OCI-LY1 (cell line): Measurements from ENCODE around the gene TTC36.

Source experiments
- H2AFZ ChIP-seq: fragments of 200-600 bp; sonication (generic), shearing (Covaris generic); 2 replicates; pipeline ENCODE4 v1.6.0; 2014; ENCODE audit warnings: antibody characterized with exemption, mild to moderate bottlenecking, low read length
- H3F3A ChIP-seq: fragments of 200-600 bp; sonication (generic), shearing (Covaris generic); 2 replicates; pipeline ENCODE4 v1.6.0; 2014; ENCODE audit warnings: mild to moderate bottlenecking, antibody characterized with exemption, low read length, moderate library complexity; ENCODE audit not compliant: insufficient read depth
- H3K27ac ChIP-seq: fragments of 200-600 bp; sonication (generic); 2 replicates; pipeline ENCODE4 v1.5.1; 2014; ENCODE audit warnings: low read length, mixed run types, mild to moderate bottlenecking, low read depth; ENCODE audit not compliant: poor library complexity, severe bottlenecking
- H3K27me3 ChIP-seq: fragments of 200-600 bp; sonication (generic); 2 replicates; pipeline ENCODE4 v1.6.0; 2014; ENCODE audit warnings: antibody characterized with exemption, mild to moderate bottlenecking, low read length, moderate library complexity; ENCODE audit not compliant: insufficient read depth
- H3K36me3 ChIP-seq: fragments of 200-600 bp; sonication (generic); 2 replicates; pipeline ENCODE4 v1.6.1; 2014; ENCODE audit warnings: mild to moderate bottlenecking, antibody characterized with exemption, low read length, moderate library complexity, mixed read lengths; ENCODE audit not compliant: insufficient read depth
- H3K4me1 ChIP-seq: fragments of 200-600 bp; sonication (generic); 2 replicates; pipeline ENCODE4 v1.5.1; 2014; ENCODE audit warnings: mild to moderate bottlenecking, low read length, moderate library complexity; ENCODE audit not compliant: insufficient read depth, severe bottlenecking
- H3K4me2 ChIP-seq: fragments of 200-600 bp; sonication (generic), shearing (Covaris generic); 2 replicates; pipeline ENCODE4 v1.6.1; 2014; ENCODE audit warnings: low read length
- H3K4me3 ChIP-seq: fragments of 200-600 bp; sonication (generic); 2 replicates; pipeline ENCODE4 v1.5.1; 2014; ENCODE audit warnings: low read length, low read depth, mild to moderate bottlenecking, mixed read lengths; ENCODE audit not compliant: poor library complexity, severe bottlenecking
- H3K79me2 ChIP-seq: fragments of 200-600 bp; shearing (Covaris generic); 2 replicates; pipeline ENCODE4 v1.6.1; 2016; ENCODE audit warnings: mixed run types, low read length, mixed read lengths; ENCODE audit not compliant: insufficient read depth
- H3K9ac ChIP-seq: fragments of 200-600 bp; sonication (generic), shearing (Covaris generic); 2 replicates; pipeline ENCODE4 v1.6.1; 2014; ENCODE audit warnings: mild to moderate bottlenecking, low read length, mixed read lengths
- H3K9me2 ChIP-seq: fragments of 200-600 bp; sonication (generic), shearing (Covaris generic); 2 replicates; pipeline ENCODE4 v1.6.1; 2014; ENCODE audit warnings: low read depth, mild to moderate bottlenecking, low read length, mixed read lengths
- H3K9me3 ChIP-seq: fragments of 200-600 bp; shearing (Covaris generic); 2 replicates; pipeline ENCODE4 v1.6.1; 2014; ENCODE audit warnings: low read length, mixed read lengths
- H4K20me1 ChIP-seq: fragments of 200-600 bp; sonication (generic), shearing (Covaris generic); 2 replicates; pipeline ENCODE4 v1.6.0; 2016; ENCODE audit warnings: mild to moderate bottlenecking, low read length; ENCODE audit not compliant: insufficient read depth
- CTCF ChIP-seq: fragments of 200-600 bp; sonication (generic), shearing (Covaris generic); IDR thresholded peaks from 2 replicates; pipeline ENCODE4 v1.5.1; 2017; ENCODE audit warnings: mild to moderate bottlenecking, antibody characterized with exemption, low read length, moderate library complexity, mixed read lengths
- EZH2 ChIP-seq: fragments of 200-600 bp; sonication (generic), shearing (Covaris generic); IDR thresholded peaks from 2 replicates; pipeline ENCODE4 v1.8.0; 2017; ENCODE audit warnings: borderline replicate concordance, mixed run types, mild to moderate bottlenecking, antibody characterized with exemption, low read length, moderate library complexity, mixed read lengths

TTC36 gene

GRCh38 chr11:118529584-118530175 is 2.4 kb downstream of the TTC36 start:
- no peaks in the 10 kb centered on the region for H3K9me2 ChIP-seq
- H3K9me3 ChIP-seq = no peaks in the 10 kb centered on the region
- peaks cover 6% of the 10 kb centered on the region for H3K4me1 ChIP-seq
- H3K36me3 ChIP-seq = peaks cover 5% of the 10 kb centered on the region; the same call in 1 of the 2 replicates
- no peak overlapping the region for H3K27ac ChIP-seq
- no peak overlapping the region for H3K4me3 ChIP-seq
- H3F3A ChIP-seq = no peaks in the 10 kb centered on the region
- H3K9ac ChIP-seq = no peak overlapping the region
- no peak for TF ChIP-seq EZH2
- no peak for TF ChIP-seq CTCF
- H3K4me2 ChIP-seq = peak overlapping the region; percentile 60; the same call in 1 of the 2 replicates
- no peaks in the 10 kb centered on the region for H4K20me1 ChIP-seq
- no peak overlapping the region for H2AFZ ChIP-seq
- no peaks in the 10 kb centered on the region for H3K27me3 ChIP-seq
- H3K79me2 ChIP-seq = no peaks in the 10 kb centered on the region

GRCh38 chr11:118530180-118530682 is 3.0 kb downstream of the TTC36 start:
- Histone ChIP-seq H3K9ac (peak overlapping the region; percentile 35), H3K4me3 (peak overlapping the region; percentile 69), H3K27me3 (no peaks in the 10 kb centered on the region), H3K36me3 (no peaks in the 10 kb centered on the region; the same call in 1 of the 2 replicates), H4K20me1 (no peaks in the 10 kb centered on the region), H3K4me1 (peaks cover 6% of the 10 kb centered on the region), H3K9me3 (no peaks in the 10 kb centered on the region), H3K27ac (no peak overlapping the region), H3K9me2 (no peaks in the 10 kb centered on the region), H3F3A (no peaks in the 10 kb centered on the region), H2AFZ (no peak overlapping the region), H3K4me2 (peak overlapping the region; percentile 60), H3K79me2 (no peaks in the 10 kb centered on the region)
- TF ChIP-seq CTCF (no peak), EZH2 (no peak)

GRCh38 chr11:118530683-118531596 is 3.7 kb downstream of the TTC36 start, which contains the start of gene TMEM25:
TSS of gene TMEM25 (plus strand) at chr11:118531192. CDS start at chr11:118531802, 610 bp downstream.
- H3K27ac ChIP-seq = no peak within 1 kb of the TSS
- peak within 1 kb of the TSS; percentile 60 for H3K4me2 ChIP-seq
- H3K36me3 ChIP-seq = no peaks in the 10 kb centered on the region
- no peaks in the 10 kb centered on the region for H3K79me2 ChIP-seq
- H3K9ac ChIP-seq = peak within 1 kb of the TSS; percentile 35
- no peak within 1 kb of the TSS for H2AFZ ChIP-seq
- H3K9me3 ChIP-seq = no peaks in the 10 kb centered on the region
- H3F3A ChIP-seq = no peaks in the 10 kb centered on the region
- peak within 1 kb of the TSS; percentile 69 for H3K4me3 ChIP-seq
- H3K4me1 ChIP-seq = peaks cover 6% of the 10 kb centered on the region
- no peaks in the 10 kb centered on the region for H3K27me3 ChIP-seq
- TF ChIP-seq EZH2 = no peak
- no peak for TF ChIP-seq CTCF
- H3K9me2 ChIP-seq = no peaks in the 10 kb centered on the region
- no peaks in the 10 kb centered on the region for H4K20me1 ChIP-seq
